Right atrium auricular region (tissue), 2 donors: ENCODE results near the gene CACNA1C. TPM values are rescaled to one million over a fixed set of nuclear protein-coding genes. Genes with fewer than 3 reads are reported as not detected.
A peak's percentile ranks its signal among the peaks of the same experiment; 100 is the strongest.

Experiments used
- DNase-seq: peaks from one replicate; pipeline ENCODE4 v3.0.0-alpha.2; 2019; ENCODE audit warnings: low spot score
- H3K27ac ChIP-seq, 2 donors: fragments of 200-600 bp; sonication (generic); 1 replicate in 1 of 2; 2 replicates in 1 of 2; pipeline ENCODE4 v1.5.1; 2016 to 2019
- H3K27me3 ChIP-seq, 2 donors: fragments of 200-600 bp; sonication (generic); one replicate each; pipeline versions ENCODE4 v1.5.1 to v1.6.0; 2017 to 2019
- H3K36me3 ChIP-seq: fragments of 200-600 bp; sonication (generic); one replicate; pipeline ENCODE4 v1.5.1; 2016
- H3K4me1 ChIP-seq, 2 donors: fragments of 200-600 bp; sonication (generic); one replicate each; pipeline versions ENCODE4 v1.5.1 to v1.6.0; 2017 to 2019
- H3K4me3 ChIP-seq, 2 donors: fragments of 200-600 bp; sonication (generic); 1 replicate in 1 of 2; 2 replicates in 1 of 2; pipeline ENCODE4 v1.5.1; 2017 to 2019; ENCODE audit warnings: mild to moderate bottlenecking in 1 of 2, moderate library complexity in 1 of 2
- H3K9me3 ChIP-seq, 2 donors: fragments of 200-600 bp; sonication (generic); one replicate each; pipeline ENCODE4 v1.5.1; 2019
- total RNA-seq, 2 donors: library from RNA; depleted of rRNA; stranded (reverse); fragments of >200 nt; gene quantifications; one replicate each; pipeline ENCODE4 v1.1.0, GENCODE V29; 2016
- TF ChIP-seq, protein P1 (sequence below), 2 donors: fragments of 200-600 bp; sonication (generic); IDR thresholded peaks; one replicate each; pipeline ENCODE4 v1.5.1; 2019; ENCODE audit warnings: antibody characterized with exemption in 2 of 2

CACNA1C gene
- total RNA-seq, 2 donors from 2014 or later, result 83.1 to 93.6 TPM

DNA sequence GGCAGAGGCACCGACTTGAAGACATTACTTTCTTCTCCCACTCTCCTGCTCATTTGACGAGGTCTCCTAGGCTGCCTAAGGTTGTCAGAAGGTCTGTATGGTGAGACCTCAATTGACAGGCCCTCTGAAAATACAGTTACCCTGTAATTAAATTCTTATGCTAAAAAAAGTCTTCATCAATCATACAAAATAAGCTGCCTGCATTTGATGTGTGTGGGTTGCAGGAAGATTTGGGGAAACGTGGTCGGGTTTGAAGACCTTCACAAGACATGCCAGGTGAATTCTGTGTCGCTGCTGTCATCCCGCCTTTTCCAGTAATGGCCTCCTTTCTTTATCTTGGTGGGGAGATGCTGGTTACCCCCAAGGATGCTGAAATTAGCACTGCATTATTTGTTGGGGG is 299.4 kb downstream of the CACNA1C start:
- TF ChIP-seq, protein P1, sequence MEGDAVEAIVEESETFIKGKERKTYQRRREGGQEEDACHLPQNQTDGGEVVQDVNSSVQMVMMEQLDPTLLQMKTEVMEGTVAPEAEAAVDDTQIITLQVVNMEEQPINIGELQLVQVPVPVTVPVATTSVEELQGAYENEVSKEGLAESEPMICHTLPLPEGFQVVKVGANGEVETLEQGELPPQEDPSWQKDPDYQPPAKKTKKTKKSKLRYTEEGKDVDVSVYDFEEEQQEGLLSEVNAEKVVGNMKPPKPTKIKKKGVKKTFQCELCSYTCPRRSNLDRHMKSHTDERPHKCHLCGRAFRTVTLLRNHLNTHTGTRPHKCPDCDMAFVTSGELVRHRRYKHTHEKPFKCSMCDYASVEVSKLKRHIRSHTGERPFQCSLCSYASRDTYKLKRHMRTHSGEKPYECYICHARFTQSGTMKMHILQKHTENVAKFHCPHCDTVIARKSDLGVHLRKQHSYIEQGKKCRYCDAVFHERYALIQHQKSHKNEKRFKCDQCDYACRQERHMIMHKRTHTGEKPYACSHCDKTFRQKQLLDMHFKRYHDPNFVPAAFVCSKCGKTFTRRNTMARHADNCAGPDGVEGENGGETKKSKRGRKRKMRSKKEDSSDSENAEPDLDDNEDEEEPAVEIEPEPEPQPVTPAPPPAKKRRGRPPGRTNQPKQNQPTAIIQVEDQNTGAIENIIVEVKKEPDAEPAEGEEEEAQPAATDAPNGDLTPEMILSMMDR (IDR thresholded peaks at IDR 0.05), result no peak
- Histone ChIP-seq H3K9me3 (no peaks in the 10 kb centered on the region), H3K4me3 (no peak overlapping the region), H3K36me3 (no peaks in the 10 kb centered on the region), H3K4me1 (peaks cover 0 to 46% of the 10 kb centered on the region in 2 donors), H3K27ac (no peak overlapping the region), H3K27me3 (no peaks in the 10 kb centered on the region)
- no peak for DNase-seq

DNA sequence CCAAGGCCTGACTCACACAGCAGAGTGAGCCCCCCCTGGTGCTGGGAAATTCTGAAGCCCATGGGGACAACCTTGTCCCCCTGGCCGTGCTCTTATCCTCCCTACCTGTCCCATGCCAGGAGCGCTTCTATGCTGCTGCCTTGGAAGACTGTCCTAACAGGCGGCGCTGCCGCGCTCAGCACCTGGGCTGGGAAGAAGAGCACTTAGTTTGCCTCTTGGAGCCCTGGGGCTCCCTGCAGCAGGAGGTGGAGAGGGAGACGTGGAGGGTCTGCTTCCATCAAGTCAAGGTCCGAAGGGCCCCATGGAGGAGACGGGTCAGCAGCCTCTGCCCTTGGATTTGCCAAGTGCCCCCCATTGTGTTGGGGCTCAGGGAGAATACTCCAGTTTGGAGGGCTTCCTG is 300.5 kb downstream of the CACNA1C start:
- Histone ChIP-seq H3K9me3 (no peaks in the 10 kb centered on the region), H3K27ac (peak overlapping the region in 1 of 2 donors; percentile 16), H3K4me1 (peaks cover 0 to 40% of the 10 kb centered on the region in 2 donors), H3K36me3 (no peaks in the 10 kb centered on the region), H3K4me3 (no peak overlapping the region), H3K27me3 (no peaks in the 10 kb centered on the region)
- TF ChIP-seq, protein P1 (IDR thresholded peaks at IDR 0.05), result no peak
- DNase-seq, result no peak

DNA sequence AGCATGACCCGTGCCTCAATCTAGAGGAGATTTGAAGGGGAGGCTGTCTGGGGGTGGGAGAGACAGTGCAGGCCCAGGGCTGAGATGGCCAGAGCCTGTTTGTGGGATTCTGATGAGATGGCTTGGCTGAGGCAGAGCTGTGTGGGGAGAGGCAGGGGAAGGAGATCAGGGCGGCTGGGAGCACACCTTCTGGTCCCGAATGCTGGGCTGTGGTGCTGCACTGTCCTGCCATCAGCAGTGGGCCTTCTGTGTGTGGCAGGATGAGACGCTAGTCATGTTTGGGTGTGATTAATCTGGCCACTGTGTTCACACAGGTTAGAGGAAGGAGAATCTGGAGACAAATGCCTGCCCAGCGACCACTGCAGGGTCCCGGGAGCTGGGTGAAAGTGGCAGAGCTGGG is 300.9 kb downstream of the CACNA1C start:
- Histone ChIP-seq H3K4me1 (peaks cover 0 to 40% of the 10 kb centered on the region in 2 donors), H3K9me3 (no peaks in the 10 kb centered on the region), H3K4me3 (no peak overlapping the region), H3K27me3 (no peaks in the 10 kb centered on the region), H3K27ac (peak overlapping the region; percentile 16 to 21), H3K36me3 (no peaks in the 10 kb centered on the region)
- no peak for DNase-seq
- TF ChIP-seq, protein P1 (IDR thresholded peaks at IDR 0.05), result no peak

DNA sequence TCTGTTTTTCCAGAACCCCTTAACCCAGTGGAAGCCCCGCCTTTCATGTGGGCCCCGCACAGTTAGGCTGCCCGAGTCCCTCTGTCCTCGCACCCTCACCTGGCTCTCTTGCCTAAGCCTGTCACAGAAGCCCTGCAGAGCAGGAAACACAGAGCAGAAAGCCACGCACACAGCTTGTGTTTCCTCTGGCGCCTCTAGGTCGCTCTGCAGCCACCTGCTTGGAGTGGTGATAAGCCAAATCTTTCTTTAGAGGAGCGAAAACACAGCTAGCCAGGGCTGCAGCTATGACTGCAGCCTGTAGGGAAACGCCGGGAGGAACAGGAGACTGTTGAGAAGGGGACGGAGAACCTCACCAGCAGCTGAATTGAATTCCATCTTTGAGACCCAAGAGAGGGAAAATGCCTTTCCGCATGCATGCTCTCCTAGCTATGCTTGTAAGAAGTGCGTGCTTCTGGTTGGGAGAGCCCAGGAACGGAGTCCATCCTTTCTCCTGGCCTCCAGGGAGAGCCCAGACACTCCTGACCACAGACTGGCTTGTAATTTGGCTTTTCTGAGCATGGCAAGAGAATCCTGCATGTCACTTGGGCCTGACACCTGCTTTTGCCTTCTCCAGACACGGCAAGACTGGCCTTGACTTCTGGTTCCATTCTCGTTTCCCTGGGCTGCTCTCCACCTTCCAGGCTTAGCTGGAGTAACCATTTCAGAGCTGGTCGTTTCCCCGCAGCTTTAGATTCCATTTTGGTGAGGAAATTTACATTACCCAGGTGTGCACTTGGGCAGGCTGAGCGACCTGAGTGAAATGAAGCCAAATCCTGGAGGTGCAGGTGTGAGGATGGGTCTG is 301.6 kb downstream of the CACNA1C start:
- TF ChIP-seq, protein P1 (IDR thresholded peaks at IDR 0.05), result peak in 1 of 2 donors; percentile 8
- DNase-seq, result no peak
- H3K27ac ChIP-seq, result peak overlapping the region; percentile 16 to 21
- no peaks in the 10 kb centered on the region for H3K27me3 ChIP-seq
- H3K9me3 ChIP-seq, result no peaks in the 10 kb centered on the region
- no peak overlapping the region for H3K4me3 ChIP-seq
- peaks cover 0 to 40% of the 10 kb centered on the region in 2 donors for H3K4me1 ChIP-seq
- H3K36me3 ChIP-seq, result no peaks in the 10 kb centered on the region

DNA sequence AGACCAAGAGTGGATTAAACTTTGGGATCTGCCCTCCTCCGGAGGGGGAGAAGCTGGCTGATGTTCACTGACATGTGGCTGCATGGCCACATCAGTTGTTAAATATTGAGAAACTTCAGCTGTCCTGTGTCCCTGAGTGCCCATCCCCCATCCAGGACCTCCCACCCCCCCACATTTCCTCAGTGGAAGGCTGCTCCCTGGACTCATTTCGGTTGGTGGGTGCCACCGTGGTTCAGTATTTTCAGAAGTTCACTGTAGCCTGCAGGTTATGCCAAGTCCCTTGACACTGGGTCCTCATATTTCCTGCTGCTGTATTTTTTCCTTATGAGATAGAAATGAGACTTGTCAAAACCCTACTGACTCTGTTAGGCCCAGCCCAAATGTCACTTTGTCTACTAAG is 302.4 kb downstream of the CACNA1C start:
- Histone ChIP-seq H3K9me3 (no peaks in the 10 kb centered on the region), H3K27ac (no peak overlapping the region), H3K27me3 (no peaks in the 10 kb centered on the region), H3K4me3 (no peak overlapping the region), H3K4me1 (peaks cover 0 to 45% of the 10 kb centered on the region in 2 donors), H3K36me3 (no peaks in the 10 kb centered on the region)
- TF ChIP-seq, protein P1 (IDR thresholded peaks at IDR 0.05), result no peak
- DNase-seq, result no peak
